Right atrium auricular region (tissue), 2 donors: ENCODE results near the gene POU2F3. TPM values are rescaled to one million over a fixed set of nuclear protein-coding genes. Genes with fewer than 3 reads are reported as not detected.

Source experiments
- DNase-seq: peaks from one replicate; pipeline ENCODE4 v3.0.0-alpha.2; 2019; ENCODE audit warnings: low spot score
- H3K27ac ChIP-seq, 2 donors: fragments of 200-600 bp; sonication (generic); 1 replicate in 1 of 2; 2 replicates in 1 of 2; pipeline ENCODE4 v1.5.1; 2016 to 2019
- H3K27me3 ChIP-seq, 2 donors: fragments of 200-600 bp; sonication (generic); one replicate each; pipeline versions ENCODE4 v1.5.1 to v1.6.0; 2017 to 2019
- H3K36me3 ChIP-seq: fragments of 200-600 bp; sonication (generic); one replicate; pipeline ENCODE4 v1.5.1; 2016
- H3K4me1 ChIP-seq, 2 donors: fragments of 200-600 bp; sonication (generic); one replicate each; pipeline versions ENCODE4 v1.5.1 to v1.6.0; 2017 to 2019
- H3K4me3 ChIP-seq, 2 donors: fragments of 200-600 bp; sonication (generic); 1 replicate in 1 of 2; 2 replicates in 1 of 2; pipeline ENCODE4 v1.5.1; 2017 to 2019; ENCODE audit warnings: mild to moderate bottlenecking in 1 of 2, moderate library complexity in 1 of 2
- H3K9me3 ChIP-seq, 2 donors: fragments of 200-600 bp; sonication (generic); one replicate each; pipeline ENCODE4 v1.5.1; 2019
- total RNA-seq, 2 donors: library from RNA; depleted of rRNA; stranded (reverse); fragments of >200 nt; gene quantifications; one replicate each; pipeline ENCODE4 v1.1.0, GENCODE V29; 2016
- TF ChIP-seq, protein P1 (sequence below), 2 donors: fragments of 200-600 bp; sonication (generic); IDR thresholded peaks; one replicate each; pipeline ENCODE4 v1.5.1; 2019; ENCODE audit warnings: antibody characterized with exemption in 2 of 2

POU2F3 gene
- total RNA-seq, 2 donors from 2014 or later: not detected

DNA sequence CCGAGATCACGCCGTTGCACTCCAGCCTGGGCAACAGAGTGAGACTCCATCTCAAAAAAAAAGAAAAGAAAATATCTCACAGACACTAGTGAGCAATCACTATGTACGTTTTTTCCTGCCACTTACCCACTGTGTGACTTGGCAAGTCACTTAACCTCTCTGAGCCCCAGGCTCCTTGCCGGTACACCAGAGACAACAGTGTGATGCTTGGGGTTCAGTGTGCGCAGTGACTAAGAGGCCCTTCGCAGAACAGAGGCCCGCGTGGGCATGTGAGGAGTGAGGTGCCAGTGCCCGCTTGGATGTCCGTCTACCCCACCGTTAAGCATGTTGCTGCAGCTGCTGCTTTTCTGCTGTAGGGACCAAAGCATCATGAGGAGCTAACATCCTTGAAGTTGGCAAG lies 22.4 kb upstream of the POU2F3 start:
- Histone ChIP-seq H3K27ac (peak overlapping the region in 1 of 2 donors; percentile 74), H3K4me1 (peaks cover 0 to 83% of the 10 kb centered on the region in 2 donors), H3K4me3 (no peak overlapping the region), H3K27me3 (no peaks in the 10 kb centered on the region), H3K9me3 (no peaks in the 10 kb centered on the region), H3K36me3 (no peaks in the 10 kb centered on the region)
- no peak for DNase-seq
- TF ChIP-seq, protein P1, sequence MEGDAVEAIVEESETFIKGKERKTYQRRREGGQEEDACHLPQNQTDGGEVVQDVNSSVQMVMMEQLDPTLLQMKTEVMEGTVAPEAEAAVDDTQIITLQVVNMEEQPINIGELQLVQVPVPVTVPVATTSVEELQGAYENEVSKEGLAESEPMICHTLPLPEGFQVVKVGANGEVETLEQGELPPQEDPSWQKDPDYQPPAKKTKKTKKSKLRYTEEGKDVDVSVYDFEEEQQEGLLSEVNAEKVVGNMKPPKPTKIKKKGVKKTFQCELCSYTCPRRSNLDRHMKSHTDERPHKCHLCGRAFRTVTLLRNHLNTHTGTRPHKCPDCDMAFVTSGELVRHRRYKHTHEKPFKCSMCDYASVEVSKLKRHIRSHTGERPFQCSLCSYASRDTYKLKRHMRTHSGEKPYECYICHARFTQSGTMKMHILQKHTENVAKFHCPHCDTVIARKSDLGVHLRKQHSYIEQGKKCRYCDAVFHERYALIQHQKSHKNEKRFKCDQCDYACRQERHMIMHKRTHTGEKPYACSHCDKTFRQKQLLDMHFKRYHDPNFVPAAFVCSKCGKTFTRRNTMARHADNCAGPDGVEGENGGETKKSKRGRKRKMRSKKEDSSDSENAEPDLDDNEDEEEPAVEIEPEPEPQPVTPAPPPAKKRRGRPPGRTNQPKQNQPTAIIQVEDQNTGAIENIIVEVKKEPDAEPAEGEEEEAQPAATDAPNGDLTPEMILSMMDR (IDR thresholded peaks at IDR 0.05): no peak

DNA sequence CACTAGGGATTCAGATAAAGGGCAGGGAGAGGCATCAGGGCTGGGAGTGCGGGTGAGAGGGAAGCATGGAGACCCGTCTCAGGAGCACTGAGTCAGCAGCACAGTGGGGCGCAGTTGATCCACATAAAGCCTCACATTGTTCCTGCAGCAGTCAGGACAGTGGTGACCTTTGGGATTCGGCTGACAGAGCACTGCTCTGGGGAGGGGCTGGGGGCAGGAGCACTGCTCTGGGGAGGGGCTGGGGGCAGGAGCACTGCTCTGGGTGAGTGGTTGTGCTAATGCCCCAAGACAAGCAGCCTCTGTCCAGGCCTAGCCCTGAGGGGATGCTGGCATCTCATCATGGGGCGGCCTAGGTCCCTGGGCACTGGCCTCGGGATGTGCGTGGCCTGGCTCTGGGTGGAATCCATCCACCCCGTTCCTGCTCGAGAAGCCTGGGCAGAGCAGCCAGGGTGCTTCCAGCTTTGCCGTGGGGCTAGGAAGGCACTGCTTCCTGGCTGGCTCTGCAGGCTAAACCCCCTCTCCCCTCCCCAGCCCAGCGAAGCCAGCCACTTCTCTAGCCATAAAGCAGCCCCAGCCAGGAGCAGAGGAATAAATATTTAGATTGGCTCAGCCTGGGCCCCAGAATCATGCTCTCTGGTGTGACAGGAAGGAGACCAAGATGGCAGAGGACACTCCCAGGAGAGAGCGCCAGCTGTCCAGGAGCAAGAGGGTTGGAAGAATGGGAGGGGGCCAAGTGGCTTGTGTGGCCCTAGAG lies 21.8 kb upstream of the POU2F3 start:
- peak overlapping the region; percentile 31 to 74 for H3K27ac ChIP-seq
- TF ChIP-seq, protein P1 (IDR thresholded peaks at IDR 0.05): no peak
- DNase-seq: no peak
- H3K27me3 ChIP-seq: no peaks in the 10 kb centered on the region
- no peaks in the 10 kb centered on the region for H3K36me3 ChIP-seq
- H3K4me1 ChIP-seq: peaks cover 0 to 77% of the 10 kb centered on the region in 2 donors
- H3K9me3 ChIP-seq: no peaks in the 10 kb centered on the region
- no peak overlapping the region for H3K4me3 ChIP-seq

DNA sequence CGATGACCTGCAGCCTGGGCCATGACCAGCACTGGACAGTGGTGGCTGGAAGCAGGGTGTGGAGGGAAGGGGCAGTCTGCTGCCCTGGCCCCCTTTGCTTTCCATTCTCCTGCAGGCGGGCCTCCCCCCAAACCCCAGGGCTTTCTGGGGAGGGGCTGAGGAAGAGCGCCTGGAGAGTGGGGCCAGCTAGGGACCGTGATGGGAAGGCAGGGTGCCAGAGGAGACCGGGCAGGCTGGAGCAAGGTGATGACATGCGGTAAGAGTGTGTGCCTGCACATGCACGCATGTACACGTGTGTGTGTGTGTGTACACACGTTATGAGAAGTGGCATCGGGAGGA lies 21.3 kb upstream of the POU2F3 start:
- H3K4me3 ChIP-seq: no peak overlapping the region
- TF ChIP-seq, protein P1 (IDR thresholded peaks at IDR 0.05): no peak
- H3K36me3 ChIP-seq: no peaks in the 10 kb centered on the region
- H3K27me3 ChIP-seq: no peaks in the 10 kb centered on the region
- DNase-seq: no peak
- H3K4me1 ChIP-seq: peaks cover 0 to 76% of the 10 kb centered on the region in 2 donors
- H3K27ac ChIP-seq: peak overlapping the region; percentile 31 to 74
- no peaks in the 10 kb centered on the region for H3K9me3 ChIP-seq

DNA sequence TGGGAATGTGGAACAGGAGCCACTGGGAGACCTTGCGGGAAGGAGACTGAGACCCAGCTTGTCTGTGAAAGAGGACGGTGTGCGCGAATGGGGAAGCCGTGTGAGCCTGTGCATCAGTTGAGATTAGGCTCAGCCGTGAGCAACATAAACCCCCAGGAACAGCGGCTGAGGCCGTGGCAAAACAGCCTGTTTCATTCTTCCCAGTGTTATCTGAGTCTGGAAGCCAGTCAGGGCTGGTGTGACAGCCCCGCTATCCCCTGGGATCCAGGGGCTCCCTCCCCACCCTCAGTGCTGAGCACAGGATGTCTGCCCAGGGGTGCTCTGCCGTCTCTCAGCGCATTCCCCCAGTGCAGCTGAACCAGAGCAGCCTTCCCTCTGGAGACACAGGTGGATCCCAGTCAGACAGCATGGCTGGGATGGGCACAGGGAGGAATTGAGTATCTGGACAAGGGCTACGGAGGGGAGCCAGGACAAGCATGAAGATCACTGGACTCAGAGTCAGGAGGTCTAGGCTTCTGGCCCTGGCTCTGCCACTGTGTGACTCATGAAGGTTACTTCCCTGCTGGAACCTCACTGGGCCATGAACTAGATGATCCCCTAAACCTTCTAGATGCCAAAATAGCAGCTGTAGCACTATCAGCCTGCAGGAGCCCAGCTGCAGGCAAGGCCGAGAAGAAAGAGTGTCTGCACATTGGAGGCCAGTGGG lies 20.6 kb upstream of the POU2F3 start:
- Histone ChIP-seq H3K9me3 (no peaks in the 10 kb centered on the region), H3K36me3 (no peaks in the 10 kb centered on the region), H3K4me3 (no peak overlapping the region), H3K27ac (peak overlapping the region in 1 of 2 donors; percentile 74), H3K27me3 (no peaks in the 10 kb centered on the region), H3K4me1 (peaks cover 0 to 78% of the 10 kb centered on the region in 2 donors)
- no peak for DNase-seq
- TF ChIP-seq, protein P1 (IDR thresholded peaks at IDR 0.05): no peak

DNA sequence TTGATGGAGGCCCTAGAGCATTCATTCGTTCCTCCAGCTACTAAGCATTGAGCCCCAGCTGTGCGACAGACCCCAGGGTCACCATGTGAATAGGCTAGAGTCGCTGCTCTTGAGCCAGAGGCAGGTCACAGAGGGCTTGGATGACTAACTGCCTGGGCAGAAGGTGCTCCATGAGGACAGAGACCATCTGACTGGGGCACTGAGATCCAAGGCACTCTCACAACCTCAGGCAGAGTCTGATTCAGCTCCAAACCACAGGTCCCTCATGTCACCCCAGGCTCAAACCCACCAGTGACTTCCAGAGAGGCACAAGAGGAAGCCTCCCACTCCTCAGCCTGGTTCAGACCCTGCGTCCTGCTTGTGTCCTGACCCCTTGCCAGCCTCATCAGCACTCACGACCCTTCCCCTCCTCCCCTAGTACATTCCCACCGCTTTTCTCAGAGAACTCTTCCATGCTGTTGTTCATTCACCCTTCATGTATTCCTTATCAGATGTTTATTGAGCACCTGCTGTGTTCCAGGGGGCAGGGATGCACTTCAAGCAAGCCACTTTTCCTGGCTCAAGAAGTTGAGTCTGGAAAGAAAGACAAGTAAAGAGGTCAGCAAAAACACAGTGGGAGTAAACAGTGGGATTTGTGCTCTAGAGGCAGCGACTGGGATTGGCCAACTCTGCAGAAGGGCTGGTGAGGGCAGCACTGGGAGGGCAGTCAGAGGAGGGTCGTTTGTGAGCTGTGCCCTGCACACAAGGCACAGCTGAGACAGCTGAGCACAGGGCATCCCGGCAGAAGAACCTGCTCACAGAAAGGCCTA lies 19.8 kb upstream of the POU2F3 start:
- Histone ChIP-seq H3K27ac (peak overlapping the region; percentile 13 to 28), H3K4me1 (peaks cover 0 to 78% of the 10 kb centered on the region in 2 donors), H3K9me3 (no peaks in the 10 kb centered on the region), H3K36me3 (no peaks in the 10 kb centered on the region), H3K4me3 (no peak overlapping the region), H3K27me3 (no peaks in the 10 kb centered on the region)
- DNase-seq: no peak
- TF ChIP-seq, protein P1 (IDR thresholded peaks at IDR 0.05): no peak
